Ishikawa (cell line): Measurements from ENCODE around the gene KCNJ4.

Experiments
- RAD21 ChIP-seq: IDR thresholded peaks from 2 replicates; pipeline ENCODE4 v1.6.1; 2012; ENCODE audit warnings: low read depth
- TAF1 ChIP-seq: IDR thresholded peaks from 2 replicates; pipeline ENCODE4 v1.6.1; 2012; ENCODE audit warnings: low read depth, mild to moderate bottlenecking
- YY1 ChIP-seq: IDR thresholded peaks from 2 replicates; pipeline ENCODE4 v1.6.1; 2012; ENCODE audit warnings: low read depth

GRCh38 chr22:38446018-38446601, 8.9 kb downstream of the KCNJ4 start:
- TF ChIP-seq RAD21 (no peak), YY1 (no peak), TAF1 (no peak)
